Ramos (cell line): ENCODE results near the gene HORMAD1.
"Not testable (repeated sequence)": the region's sequence is repeated elsewhere in the genome, so short reads cannot be mapped to it uniquely, and the experiment has no call there.

Experiments
- in situ Hi-C: fragments of 300-500 bp; cut with MboI; formaldehyde crosslinking; loops from one replicate; pipeline ENCODE4 v1.14.3; 2022; ENCODE audit warnings: low sequenced_read_pairs; ENCODE audit not compliant: unreplicated experiment

HORMAD1 gene

GRCh38 chr1:150703427-150703826 lies 17.3 kb downstream of the HORMAD1 start:
- in situ Hi-C loops, result no loop called here

- in situ Hi-C loops, result no loop called here
Observed at GRCh38 chr1:150696995-150697927, 23.4 kb downstream of the HORMAD1 start, which contains the start of gene GOLPH3L. TSS of gene GOLPH3L (minus strand) at chr1:150697154. CDS start at chr1:150694838, 2,316 bp downstream.

- in situ Hi-C loops, result no loop called here
Observed at GRCh38 chr1:150696590-150696989, 24.1 kb downstream of the HORMAD1 start.

- in situ Hi-C loops, result no loop called here
Observed at GRCh38 chr1:150696162-150696561, 24.5 kb downstream of the HORMAD1 start.

- in situ Hi-C loops, result no loop called here
Observed at GRCh38 chr1:150695561-150695960, 25.1 kb downstream of the HORMAD1 start.

- in situ Hi-C loops, result no loop called here
Observed at GRCh38 chr1:150692720-150693119, 28.0 kb downstream of the HORMAD1 start.

GRCh38 chr1:150688763-150689162 lies 31.9 kb downstream of the HORMAD1 start:
- in situ Hi-C loops, result no loop called here

- in situ Hi-C loops, result no loop called here
Observed at GRCh38 chr1:150686275-150686674, 34.4 kb downstream of the HORMAD1 start.

GRCh38 chr1:150683914-150684313 lies 36.8 kb downstream of the HORMAD1 start:
- in situ Hi-C loops, result no loop called here

- in situ Hi-C loops, result no loop called here
Observed at GRCh38 chr1:150678988-150679387, 41.7 kb downstream of the HORMAD1 start.

GRCh38 chr1:150674881-150675280 lies 45.8 kb downstream of the HORMAD1 start:
- in situ Hi-C loops, result no loop called here

GRCh38 chr1:150663321-150663720 lies 57.4 kb downstream of the HORMAD1 start:
- in situ Hi-C loops, result no loop called here

- in situ Hi-C loops, result no loop called here
Observed at GRCh38 chr1:150662811-150663210, 57.9 kb downstream of the HORMAD1 start.

- in situ Hi-C loops, result no loop called here
Observed at GRCh38 chr1:150661156-150661555, 59.5 kb downstream of the HORMAD1 start.

GRCh38 chr1:150660584-150660983 lies 60.1 kb downstream of the HORMAD1 start:
- in situ Hi-C loops, result no loop called here

GRCh38 chr1:150657064-150657463 lies 63.6 kb downstream of the HORMAD1 start:
- in situ Hi-C loops, result not testable (repeated sequence)

GRCh38 chr1:150654635-150655034 lies 66.1 kb downstream of the HORMAD1 start:
- in situ Hi-C loops, result not testable (repeated sequence)

- in situ Hi-C loops, result no loop called here
Observed at GRCh38 chr1:150650193-150650592, 70.5 kb downstream of the HORMAD1 start.

- in situ Hi-C loops, result no loop called here
Observed at GRCh38 chr1:150649441-150650075, 71.1 kb downstream of the HORMAD1 start.
